HG03442 (cell line): Measurements from ENCODE around the gene TTBK2.
A peak's percentile ranks its signal among the peaks of the same experiment; 100 is the strongest.
"Not testable (repeated sequence)": the region's sequence is repeated elsewhere in the genome, so short reads cannot be mapped to it uniquely, and the experiment has no call there.

ENCODE experiments used
- ATAC-seq: cut with Tn5 transposase; IDR thresholded peaks from one replicate; pipeline ENCODE4 v1.9.1; 2021; ENCODE audit warnings: mild to moderate bottlenecking, moderate library complexity; ENCODE audit not compliant: unreplicated experiment

Gene TTBK2

GRCh38 chr15:42920519-42921341, at the start of gene TTBK2:
TSS of gene TTBK2 (minus strand) at chr15:42920778. CDS start at chr15:42878617, 42,161 bp downstream.
- ATAC-seq, result peak; percentile 89

- no peak for ATAC-seq
Measured at GRCh38 chr15:42964476-42964875, 43.9 kb upstream of the TTBK2 start.

GRCh38 chr15:42955518-42955917, 34.9 kb upstream of the TTBK2 start:
- no peak for ATAC-seq

- ATAC-seq, result no peak
Measured at GRCh38 chr15:42954291-42954690, 33.7 kb upstream of the TTBK2 start.

- not testable (repeated sequence) for ATAC-seq
Measured at GRCh38 chr15:42948898-42949297, 28.3 kb upstream of the TTBK2 start.

- ATAC-seq, result no peak
Measured at GRCh38 chr15:42940527-42940926, 19.9 kb upstream of the TTBK2 start.

- no peak for ATAC-seq
Measured at GRCh38 chr15:42939841-42940240, 19.3 kb upstream of the TTBK2 start.

GRCh38 chr15:42937143-42937542, 16.6 kb upstream of the TTBK2 start:
- no peak for ATAC-seq

- ATAC-seq, result no peak
Measured at GRCh38 chr15:42933886-42934667, 13.5 kb upstream of the TTBK2 start.

GRCh38 chr15:42932833-42933515, 12.4 kb upstream of the TTBK2 start:
- no peak for ATAC-seq

- ATAC-seq, result no peak
Measured at GRCh38 chr15:42931702-42932486, 11.3 kb upstream of the TTBK2 start.

GRCh38 chr15:42929306-42929848, 8.8 kb upstream of the TTBK2 start:
- ATAC-seq, result no peak

GRCh38 chr15:42921342-42921731, 759 bp upstream of the TTBK2 start:
- ATAC-seq, result no peak

- peak; percentile 26 for ATAC-seq
Measured at GRCh38 chr15:42919799-42920518, 619 bp downstream of the TTBK2 start.

GRCh38 chr15:42919308-42919707, 1.3 kb downstream of the TTBK2 start:
- no peak for ATAC-seq

GRCh38 chr15:42918047-42918446, 2.5 kb downstream of the TTBK2 start:
- ATAC-seq, result no peak

GRCh38 chr15:42915654-42916315, 4.8 kb downstream of the TTBK2 start:
- ATAC-seq, result no peak

- no peak for ATAC-seq
Measured at GRCh38 chr15:42914728-42915497, 5.7 kb downstream of the TTBK2 start.
